ENCODE measurements around the gene MBP.
A peak's percentile ranks its signal among the peaks of the same experiment; 100 is the strongest.

The MBP gene

DNA sequence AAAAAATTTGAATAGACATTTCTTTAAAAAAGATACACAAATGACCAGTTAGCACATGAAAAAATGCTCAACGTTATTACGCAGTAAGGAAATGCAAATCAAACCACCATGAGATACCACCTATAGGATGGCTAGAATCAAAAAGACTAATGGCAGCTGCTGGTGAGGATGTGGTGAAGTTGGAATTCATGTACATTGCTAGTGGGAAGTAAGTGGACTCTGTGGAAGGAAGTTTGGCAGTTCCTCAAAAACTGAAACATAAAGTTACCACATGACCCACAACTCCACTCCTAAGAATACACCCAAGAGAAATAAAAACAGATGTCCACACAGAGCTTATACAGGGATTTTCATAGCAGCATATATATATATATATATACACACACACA, 51.2 kb downstream of the MBP start:
- H3K4me2 ChIP-seq (ENCODE audit: low read length): no peak overlapping the region
- no peak overlapping the region for H3K9ac ChIP-seq (ENCODE audit: low read depth, low read length)
- no peak overlapping the region for H3K4me3 ChIP-seq (ENCODE audit: low read length)
- peaks cover 30% of the 10 kb centered on the region for H3K4me1 ChIP-seq (ENCODE audit: control insufficient read depth, insufficient read depth, low read length)
- H3K36me3 ChIP-seq (ENCODE audit: insufficient read depth, low read length): no peaks in the 10 kb centered on the region
- H3K27me3 ChIP-seq (ENCODE audit: control insufficient read depth, insufficient read depth, low read length): no peaks in the 10 kb centered on the region
- H3K9me3 ChIP-seq (replicated peaks; ENCODE audit: low read length): no peaks in the 10 kb centered on the region

DNA sequence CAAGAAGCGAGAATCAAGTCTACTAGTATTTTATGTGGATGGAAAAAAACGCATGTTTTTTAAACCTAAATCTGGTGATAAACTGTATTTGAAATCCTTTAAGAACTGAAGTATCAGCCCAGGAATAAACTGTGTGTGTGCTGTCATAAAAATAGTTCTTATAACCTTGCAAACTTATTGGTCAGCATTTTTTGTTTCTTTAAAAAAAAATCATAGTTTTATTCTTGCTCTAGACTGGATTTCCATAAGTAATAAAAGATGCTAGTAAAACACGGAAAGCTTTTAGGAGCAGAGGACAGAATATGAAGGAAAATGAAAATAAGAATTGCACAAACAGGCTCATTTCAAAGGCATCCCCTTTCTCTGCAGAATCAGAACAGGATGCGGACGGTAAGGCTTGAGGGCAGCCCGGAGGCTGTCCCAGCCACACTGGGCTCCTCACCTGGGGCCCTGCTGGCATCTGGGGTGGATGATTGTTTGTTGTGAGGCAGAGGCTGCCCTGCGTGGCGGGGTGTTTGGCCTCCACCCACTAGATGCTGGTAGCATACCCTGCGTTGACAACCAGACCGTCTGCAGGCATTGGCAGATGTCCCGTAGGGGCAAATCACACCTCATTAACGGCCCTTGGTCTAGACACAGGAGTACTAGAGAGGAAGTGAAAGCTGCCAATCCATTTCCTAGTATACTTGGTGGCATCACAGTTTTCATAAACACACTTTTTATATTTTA, 52.5 kb downstream of the MBP start:
- Histone ChIP-seq H3K9ac (ENCODE audit: low read depth, low read length) (no peak overlapping the region), H3K9me3 (replicated peaks; ENCODE audit: low read length) (no peaks in the 10 kb centered on the region), H3K36me3 (ENCODE audit: insufficient read depth, low read length) (no peaks in the 10 kb centered on the region), H3K4me3 (ENCODE audit: low read length) (no peak overlapping the region), H3K4me1 (ENCODE audit: control insufficient read depth, insufficient read depth, low read length) (peaks cover 23% of the 10 kb centered on the region), H3K27me3 (ENCODE audit: control insufficient read depth, insufficient read depth, low read length) (no peaks in the 10 kb centered on the region), H3K4me2 (ENCODE audit: low read length) (no peak overlapping the region)

- Histone ChIP-seq H3K27me3 (ENCODE audit: control insufficient read depth, insufficient read depth, low read length) (no peaks in the 10 kb centered on the region), H3K4me1 (ENCODE audit: control insufficient read depth, insufficient read depth, low read length) (peaks cover 23% of the 10 kb centered on the region), H3K4me2 (ENCODE audit: low read length) (no peak overlapping the region), H3K9ac (ENCODE audit: low read depth, low read length) (no peak overlapping the region), H3K4me3 (ENCODE audit: low read length) (no peak overlapping the region), H3K9me3 (replicated peaks; ENCODE audit: low read length) (no peaks in the 10 kb centered on the region), H3K36me3 (ENCODE audit: insufficient read depth, low read length) (no peaks in the 10 kb centered on the region)
Observed at GRCh38 chr18:77079088-77079487, 53.5 kb downstream of the MBP start.

DNA sequence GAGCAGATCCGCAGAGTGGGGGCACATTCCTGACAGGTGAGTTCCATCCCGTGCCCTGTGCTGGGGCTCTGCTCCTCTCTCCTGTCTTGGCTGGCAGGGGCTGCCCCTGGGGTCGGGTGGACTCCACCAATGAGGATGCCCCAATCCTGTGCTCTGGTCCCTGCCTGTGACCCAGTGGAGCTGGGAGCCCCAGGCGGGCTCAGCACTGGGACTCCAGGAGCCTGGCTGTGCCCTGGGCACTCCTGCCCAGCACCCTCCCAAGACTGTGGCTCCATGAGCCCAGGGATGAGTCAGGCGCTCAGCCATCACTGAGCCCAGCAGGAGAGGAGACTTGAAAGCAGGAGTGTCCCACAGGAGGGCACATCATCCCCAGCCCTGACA, 53.9 kb downstream of the MBP start:
- Histone ChIP-seq H3K36me3 (ENCODE audit: insufficient read depth, low read length) (no peaks in the 10 kb centered on the region), H3K9me3 (replicated peaks; ENCODE audit: low read length) (no peaks in the 10 kb centered on the region), H3K27me3 (ENCODE audit: control insufficient read depth, insufficient read depth, low read length) (no peaks in the 10 kb centered on the region), H3K4me2 (ENCODE audit: low read length) (no peak overlapping the region), H3K9ac (ENCODE audit: low read depth, low read length) (no peak overlapping the region), H3K4me3 (ENCODE audit: low read length) (no peak overlapping the region), H3K4me1 (ENCODE audit: control insufficient read depth, insufficient read depth, low read length) (peaks cover 23% of the 10 kb centered on the region)

DNA sequence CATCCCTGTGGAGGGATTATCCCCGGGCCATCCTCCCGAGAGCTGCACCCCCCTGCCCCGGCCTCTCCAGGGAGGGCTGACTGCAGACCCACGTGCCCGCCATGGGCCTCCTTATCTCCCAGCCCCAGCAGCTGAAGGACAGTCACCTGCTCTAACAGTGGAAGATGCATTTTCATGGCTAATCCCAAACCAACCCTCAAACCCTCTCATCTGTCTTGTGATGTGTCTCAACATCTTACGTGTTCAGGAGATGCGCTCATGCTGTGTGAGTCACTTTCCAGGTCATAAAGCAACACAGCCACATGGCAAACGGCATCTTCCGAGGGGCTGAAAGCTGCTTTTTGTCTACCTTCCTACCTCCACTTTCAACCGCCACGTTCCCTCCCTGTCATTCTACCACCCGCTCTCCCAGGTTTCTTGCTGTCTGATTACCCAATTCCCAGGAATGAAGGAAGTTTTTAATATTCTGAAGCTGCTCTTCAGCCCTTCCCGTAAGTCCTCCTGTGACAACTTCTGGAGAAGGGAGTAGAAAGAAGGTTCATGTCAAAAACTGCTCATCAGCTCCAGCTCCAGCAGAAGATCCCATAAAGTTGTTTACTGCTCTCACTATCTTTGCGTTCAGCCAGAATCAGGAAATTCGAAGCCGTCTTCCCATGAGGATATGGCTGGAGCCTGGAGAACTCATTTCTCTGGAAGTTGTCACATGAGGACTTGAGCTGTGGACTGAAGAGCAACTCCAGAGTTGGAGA, 54.5 kb downstream of the MBP start:
- H3K9me3 ChIP-seq (replicated peaks; ENCODE audit: low read length): no peaks in the 10 kb centered on the region
- H3K4me3 ChIP-seq (ENCODE audit: low read length): no peak overlapping the region
- peaks cover 23% of the 10 kb centered on the region for H3K4me1 ChIP-seq (ENCODE audit: control insufficient read depth, insufficient read depth, low read length)
- H3K9ac ChIP-seq (ENCODE audit: low read depth, low read length): no peak overlapping the region
- no peaks in the 10 kb centered on the region for H3K36me3 ChIP-seq (ENCODE audit: insufficient read depth, low read length)
- no peaks in the 10 kb centered on the region for H3K27me3 ChIP-seq (ENCODE audit: control insufficient read depth, insufficient read depth, low read length)
- no peak overlapping the region for H3K4me2 ChIP-seq (ENCODE audit: low read length)

- peaks cover 28% of the 10 kb centered on the region for H3K4me1 ChIP-seq (ENCODE audit: control insufficient read depth, insufficient read depth, low read length)
- no peak overlapping the region for H3K9ac ChIP-seq (ENCODE audit: low read depth, low read length)
- H3K4me3 ChIP-seq (ENCODE audit: low read length): no peak overlapping the region
- H3K9me3 ChIP-seq (replicated peaks; ENCODE audit: low read length): no peaks in the 10 kb centered on the region
- H3K36me3 ChIP-seq (ENCODE audit: insufficient read depth, low read length): no peaks in the 10 kb centered on the region
- no peak overlapping the region for H3K4me2 ChIP-seq (ENCODE audit: low read length)
- no peaks in the 10 kb centered on the region for H3K27me3 ChIP-seq (ENCODE audit: control insufficient read depth, insufficient read depth, low read length)
Observed at GRCh38 chr18:77077401-77077800, 55.2 kb downstream of the MBP start.

GRCh38 chr18:77076111-77076510, 56.5 kb downstream of the MBP start:
- no peaks in the 10 kb centered on the region for H3K9me3 ChIP-seq (replicated peaks; ENCODE audit: low read length)
- no peak overlapping the region for H3K9ac ChIP-seq (ENCODE audit: low read depth, low read length)
- no peaks in the 10 kb centered on the region for H3K27me3 ChIP-seq (ENCODE audit: control insufficient read depth, insufficient read depth, low read length)
- H3K4me3 ChIP-seq (ENCODE audit: low read length): no peak overlapping the region
- H3K4me1 ChIP-seq (ENCODE audit: control insufficient read depth, insufficient read depth, low read length): peaks cover 36% of the 10 kb centered on the region
- H3K36me3 ChIP-seq (ENCODE audit: insufficient read depth, low read length): no peaks in the 10 kb centered on the region
- no peak overlapping the region for H3K4me2 ChIP-seq (ENCODE audit: low read length)

GRCh38 chr18:77074431-77074830, 58.2 kb downstream of the MBP start:
- Histone ChIP-seq H3K9me3 (replicated peaks; ENCODE audit: low read length) (no peaks in the 10 kb centered on the region), H3K9ac (ENCODE audit: low read depth, low read length) (no peak overlapping the region), H3K4me2 (ENCODE audit: low read length) (no peak overlapping the region), H3K36me3 (ENCODE audit: insufficient read depth, low read length) (no peaks in the 10 kb centered on the region), H3K4me1 (ENCODE audit: control insufficient read depth, insufficient read depth, low read length) (peaks cover 43% of the 10 kb centered on the region), H3K27me3 (ENCODE audit: control insufficient read depth, insufficient read depth, low read length) (no peaks in the 10 kb centered on the region), H3K4me3 (ENCODE audit: low read length) (no peak overlapping the region)

GRCh38 chr18:77073336-77074093, 59.1 kb downstream of the MBP start:
- H3K36me3 ChIP-seq (ENCODE audit: insufficient read depth, low read length): no peaks in the 10 kb centered on the region

GRCh38 chr18:77072566-77072965, 60.0 kb downstream of the MBP start:
- no peaks in the 10 kb centered on the region for H3K36me3 ChIP-seq (ENCODE audit: insufficient read depth, low read length)
- H3K4me3 ChIP-seq (ENCODE audit: low read length): peak overlapping the region; percentile 20
- no peaks in the 10 kb centered on the region for H3K9me3 ChIP-seq (replicated peaks; ENCODE audit: low read length)
- peaks cover 52% of the 10 kb centered on the region for H3K4me1 ChIP-seq (ENCODE audit: control insufficient read depth, insufficient read depth, low read length)
- H3K4me2 ChIP-seq (ENCODE audit: low read length): peak overlapping the region; percentile 44
- no peaks in the 10 kb centered on the region for H3K27me3 ChIP-seq (ENCODE audit: control insufficient read depth, insufficient read depth, low read length)
- H3K9ac ChIP-seq (ENCODE audit: low read depth, low read length): peak overlapping the region; percentile 42

More at GRCh38 chr18:77073336-77074093, 59.1 kb downstream of the MBP start:
- H3K4me2 ChIP-seq (ENCODE audit: low read length): no peak overlapping the region
- H3K9me3 ChIP-seq (replicated peaks; ENCODE audit: low read length): no peaks in the 10 kb centered on the region
- no peak overlapping the region for H3K4me3 ChIP-seq (ENCODE audit: low read length)
- peaks cover 48% of the 10 kb centered on the region for H3K4me1 ChIP-seq (ENCODE audit: control insufficient read depth, insufficient read depth, low read length)
- no peaks in the 10 kb centered on the region for H3K27me3 ChIP-seq (ENCODE audit: control insufficient read depth, insufficient read depth, low read length)
- no peak overlapping the region for H3K9ac ChIP-seq (ENCODE audit: low read depth, low read length)

- Histone ChIP-seq H3K36me3 (ENCODE audit: insufficient read depth, low read length) (no peaks in the 10 kb centered on the region), H3K27me3 (ENCODE audit: control insufficient read depth, insufficient read depth, low read length) (no peaks in the 10 kb centered on the region), H3K4me3 (ENCODE audit: low read length) (peak overlapping the region; percentile 20), H3K9me3 (replicated peaks; ENCODE audit: low read length) (no peaks in the 10 kb centered on the region), H3K4me1 (ENCODE audit: control insufficient read depth, insufficient read depth, low read length) (peaks cover 59% of the 10 kb centered on the region), H3K9ac (ENCODE audit: low read depth, low read length) (peak overlapping the region; percentile 65), H3K4me2 (ENCODE audit: low read length) (peak overlapping the region; percentile 46)
Observed at GRCh38 chr18:77071711-77072292, 60.8 kb downstream of the MBP start.

All from skeletal muscle satellite cell (primary cell).